ENCODE results near the gene PLXNB1. TPM values are rescaled to one million over a fixed set of nuclear protein-coding genes. Genes with fewer than 3 reads are reported as not detected.

PLXNB1 gene
- total RNA-seq, 1 experiment from 2014 or later, result 24.6 TPM

DNA sequence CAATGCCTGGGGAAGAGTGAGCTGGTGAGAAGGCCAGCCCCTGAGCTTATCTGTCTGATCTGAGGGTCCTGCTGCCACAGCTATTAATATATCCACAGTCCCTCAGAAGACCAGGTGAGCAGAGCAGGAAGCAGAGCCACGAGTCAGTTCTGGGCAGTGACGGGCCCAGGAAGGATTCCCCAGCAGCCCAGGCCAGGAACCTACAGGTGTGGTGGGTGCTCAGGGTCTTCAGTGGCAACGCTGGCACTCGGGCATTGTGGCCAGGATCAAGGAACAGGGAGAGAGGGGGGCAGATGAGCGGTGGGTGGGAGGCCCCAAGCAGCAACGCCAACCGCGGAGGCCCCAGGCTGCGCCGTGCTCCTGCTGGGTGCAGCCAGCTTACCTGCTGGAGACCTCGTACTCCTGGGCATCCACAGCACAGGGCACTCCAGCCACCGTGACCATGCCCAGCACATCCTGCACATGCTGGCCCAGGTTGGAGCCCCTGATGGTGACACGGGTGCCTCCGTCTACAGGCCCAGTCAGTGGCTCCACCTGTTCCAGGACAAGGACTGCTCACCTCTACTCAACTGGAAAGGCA, 12.3 kb downstream of the PLXNB1 start:
- H3K36me3 ChIP-seq (ENCODE audit: insufficient read depth, low read length, poor library complexity, severe bottlenecking), result no peaks in the 10 kb centered on the region
- CTCF ChIA-PET, result no interaction called here
- POLR2A ChIA-PET (ENCODE audit: low non-redundant PET), result no interaction called here

DNA sequence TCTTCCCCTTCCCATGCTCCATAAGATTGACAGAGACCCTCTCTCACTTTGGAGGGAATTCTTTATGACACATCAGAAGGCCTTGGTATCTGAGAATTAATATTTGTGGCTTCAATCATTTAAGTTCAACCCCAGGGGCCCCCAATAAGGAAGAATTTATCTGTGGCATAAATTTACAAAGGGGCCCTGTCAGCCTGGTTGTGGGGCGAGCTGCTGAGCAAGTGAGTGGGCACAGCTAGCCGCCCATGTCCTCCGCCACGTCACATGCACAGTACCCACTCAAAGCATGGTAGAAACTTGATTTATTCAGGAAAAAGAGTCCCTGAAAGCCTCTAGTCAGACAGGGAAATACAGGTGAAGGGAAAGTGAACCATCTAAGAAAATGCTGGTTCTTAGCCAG, 13.3 kb downstream of the PLXNB1 start:
- H3K9me3 ChIP-seq (ENCODE audit: low read depth, low read length, poor library complexity, severe bottlenecking), result no peaks in the 10 kb centered on the region
- BruUV-seq (replicated peaks), result no TSS peak
- H3K27ac ChIP-seq (ENCODE audit: low read depth, low read length, poor library complexity, severe bottlenecking), result no peak overlapping the region
- no peaks in the 10 kb centered on the region for H3K27me3 ChIP-seq (replicated peaks; ENCODE audit: insufficient read depth, low read depth, low read length, poor library complexity)
- H3K36me3 ChIP-seq (ENCODE audit: insufficient read depth, low read length, poor library complexity, severe bottlenecking), result no peaks in the 10 kb centered on the region
- H3K4me3 ChIP-seq (ENCODE audit: low read depth, low read length, poor library complexity, severe bottlenecking), result no peak overlapping the region
- ChIA-PET POLR2A (ENCODE audit: low non-redundant PET) (no interaction called here), CTCF (no interaction called here)
- TF ChIP-seq EZH2 (IDR thresholded peaks at IDR 0.05; ENCODE audit: borderline replicate concordance, low read depth, low read length, poor library complexity, severe bottlenecking), result no peak
- TF ChIP-seq, protein P1, sequence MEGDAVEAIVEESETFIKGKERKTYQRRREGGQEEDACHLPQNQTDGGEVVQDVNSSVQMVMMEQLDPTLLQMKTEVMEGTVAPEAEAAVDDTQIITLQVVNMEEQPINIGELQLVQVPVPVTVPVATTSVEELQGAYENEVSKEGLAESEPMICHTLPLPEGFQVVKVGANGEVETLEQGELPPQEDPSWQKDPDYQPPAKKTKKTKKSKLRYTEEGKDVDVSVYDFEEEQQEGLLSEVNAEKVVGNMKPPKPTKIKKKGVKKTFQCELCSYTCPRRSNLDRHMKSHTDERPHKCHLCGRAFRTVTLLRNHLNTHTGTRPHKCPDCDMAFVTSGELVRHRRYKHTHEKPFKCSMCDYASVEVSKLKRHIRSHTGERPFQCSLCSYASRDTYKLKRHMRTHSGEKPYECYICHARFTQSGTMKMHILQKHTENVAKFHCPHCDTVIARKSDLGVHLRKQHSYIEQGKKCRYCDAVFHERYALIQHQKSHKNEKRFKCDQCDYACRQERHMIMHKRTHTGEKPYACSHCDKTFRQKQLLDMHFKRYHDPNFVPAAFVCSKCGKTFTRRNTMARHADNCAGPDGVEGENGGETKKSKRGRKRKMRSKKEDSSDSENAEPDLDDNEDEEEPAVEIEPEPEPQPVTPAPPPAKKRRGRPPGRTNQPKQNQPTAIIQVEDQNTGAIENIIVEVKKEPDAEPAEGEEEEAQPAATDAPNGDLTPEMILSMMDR (conservative IDR thresholded peaks at IDR 0.05; ENCODE audit: low read depth, low read length), result no peak
- DNase-seq (ENCODE audit: low spot score), result no peak
- intact Hi-C loops (cut with micrococcal nuclease; ENCODE audit: unreplicated experiment), result no loop called here
- H3K4me1 ChIP-seq (ENCODE audit: insufficient read depth, low read length, poor library complexity, severe bottlenecking), result no peaks in the 10 kb centered on the region

More for the DNA sequence above, 12.3 kb downstream of the PLXNB1 start:
- no TSS peak for BruUV-seq (replicated peaks)
- Histone ChIP-seq H3K27me3 (replicated peaks; ENCODE audit: insufficient read depth, low read depth, low read length, poor library complexity) (no peaks in the 10 kb centered on the region), H3K9me3 (ENCODE audit: low read depth, low read length, poor library complexity, severe bottlenecking) (no peaks in the 10 kb centered on the region), H3K4me1 (ENCODE audit: insufficient read depth, low read length, poor library complexity, severe bottlenecking) (no peaks in the 10 kb centered on the region), H3K4me3 (ENCODE audit: low read depth, low read length, poor library complexity, severe bottlenecking) (no peak overlapping the region), H3K27ac (ENCODE audit: low read depth, low read length, poor library complexity, severe bottlenecking) (no peak overlapping the region)
- TF ChIP-seq, protein P1 (conservative IDR thresholded peaks at IDR 0.05; ENCODE audit: low read depth, low read length), result no peak
- TF ChIP-seq EZH2 (IDR thresholded peaks at IDR 0.05; ENCODE audit: borderline replicate concordance, low read depth, low read length, poor library complexity, severe bottlenecking), result no peak
- intact Hi-C loops (cut with micrococcal nuclease; ENCODE audit: unreplicated experiment), result no loop called here
- no peak for DNase-seq (ENCODE audit: low spot score)

DNA sequence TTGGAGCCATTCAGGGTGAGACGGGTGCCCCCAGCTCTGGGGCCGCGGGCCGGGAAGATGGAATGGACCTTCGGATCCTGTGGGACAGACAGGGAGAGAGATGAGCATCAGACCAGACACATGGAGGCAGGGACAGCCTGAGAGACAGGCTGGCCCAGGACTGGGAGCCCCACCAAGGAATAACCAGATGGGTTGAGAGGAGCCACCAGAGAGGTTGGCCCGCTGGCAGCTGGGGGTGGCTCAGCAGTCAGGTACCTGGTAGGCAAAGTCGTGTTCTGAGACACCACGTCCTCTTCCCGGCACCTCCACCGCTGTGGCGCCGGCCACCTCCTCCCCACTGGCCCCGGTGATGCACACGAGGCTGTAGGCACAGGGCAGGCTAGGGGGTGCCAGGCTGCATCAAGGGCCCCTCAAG, 13.8 kb downstream of the PLXNB1 start:
- no peak for DNase-seq (ENCODE audit: low spot score)
- H3K36me3 ChIP-seq (ENCODE audit: insufficient read depth, low read length, poor library complexity, severe bottlenecking), result no peaks in the 10 kb centered on the region
- H3K9me3 ChIP-seq (ENCODE audit: low read depth, low read length, poor library complexity, severe bottlenecking), result no peaks in the 10 kb centered on the region
- no TSS peak for BruUV-seq (replicated peaks)
- CTCF ChIA-PET, result no interaction called here
- POLR2A ChIA-PET (ENCODE audit: low non-redundant PET), result no interaction called here
- no peak overlapping the region for H3K4me3 ChIP-seq (ENCODE audit: low read depth, low read length, poor library complexity, severe bottlenecking)
- H3K27me3 ChIP-seq (replicated peaks; ENCODE audit: insufficient read depth, low read depth, low read length, poor library complexity), result no peaks in the 10 kb centered on the region
- intact Hi-C loops (cut with micrococcal nuclease; ENCODE audit: unreplicated experiment), result no loop called here
- H3K4me1 ChIP-seq (ENCODE audit: insufficient read depth, low read length, poor library complexity, severe bottlenecking), result no peaks in the 10 kb centered on the region
- no peak overlapping the region for H3K27ac ChIP-seq (ENCODE audit: low read depth, low read length, poor library complexity, severe bottlenecking)
- TF ChIP-seq, protein P1 (conservative IDR thresholded peaks at IDR 0.05; ENCODE audit: low read depth, low read length), result no peak
- no peak for TF ChIP-seq EZH2 (IDR thresholded peaks at IDR 0.05; ENCODE audit: borderline replicate concordance, low read depth, low read length, poor library complexity, severe bottlenecking)
